ENCODE data around the gene CLDN2. TPM values are rescaled to one million over a fixed set of nuclear protein-coding genes. Genes with fewer than 3 reads are reported as not detected.

CLDN2 gene
- total and polyA plus RNA-seq, 12 donors, result 0.06 to 10.0 (median 1.7) TPM

DNA sequence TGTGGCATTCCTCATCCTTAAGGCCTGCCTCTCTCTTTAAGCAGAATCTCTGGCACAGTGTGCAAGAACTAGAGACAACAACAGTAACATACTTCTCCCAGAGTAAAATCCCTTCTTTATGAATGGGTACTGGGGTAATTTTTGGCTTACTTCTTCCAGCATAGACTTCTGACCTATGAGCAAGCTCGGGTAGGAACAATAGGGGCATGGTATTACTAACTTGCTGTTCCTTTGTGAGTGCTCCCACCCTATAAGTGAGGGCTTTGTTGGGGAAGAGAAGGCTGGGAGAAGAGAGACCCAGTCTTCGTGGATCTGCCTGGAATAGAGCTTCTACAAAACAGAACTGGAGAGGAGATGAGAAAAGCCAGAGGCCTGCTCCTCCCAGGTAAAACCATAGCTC, 30.2 kb downstream of the CLDN2 start:
- H3K9me3 ChIP-seq (replicated peaks in 1 of 3), result no peaks in the 10 kb centered on the region
- no peak overlapping the region for H3K27ac ChIP-seq
- intact Hi-C loops (cut with DNase I), result loop anchor here in 1 of 2 donors (5.0 kb wide), 1 partner anchor 53 kb away; no protein-coding TSS in a partner anchor
- H3K4me3 ChIP-seq, result no peak overlapping the region
- DNase-seq, result no peak
- TF ChIP-seq POLR2A (IDR thresholded peaks at IDR 0.05), result no peak
- TF ChIP-seq, protein P1, sequence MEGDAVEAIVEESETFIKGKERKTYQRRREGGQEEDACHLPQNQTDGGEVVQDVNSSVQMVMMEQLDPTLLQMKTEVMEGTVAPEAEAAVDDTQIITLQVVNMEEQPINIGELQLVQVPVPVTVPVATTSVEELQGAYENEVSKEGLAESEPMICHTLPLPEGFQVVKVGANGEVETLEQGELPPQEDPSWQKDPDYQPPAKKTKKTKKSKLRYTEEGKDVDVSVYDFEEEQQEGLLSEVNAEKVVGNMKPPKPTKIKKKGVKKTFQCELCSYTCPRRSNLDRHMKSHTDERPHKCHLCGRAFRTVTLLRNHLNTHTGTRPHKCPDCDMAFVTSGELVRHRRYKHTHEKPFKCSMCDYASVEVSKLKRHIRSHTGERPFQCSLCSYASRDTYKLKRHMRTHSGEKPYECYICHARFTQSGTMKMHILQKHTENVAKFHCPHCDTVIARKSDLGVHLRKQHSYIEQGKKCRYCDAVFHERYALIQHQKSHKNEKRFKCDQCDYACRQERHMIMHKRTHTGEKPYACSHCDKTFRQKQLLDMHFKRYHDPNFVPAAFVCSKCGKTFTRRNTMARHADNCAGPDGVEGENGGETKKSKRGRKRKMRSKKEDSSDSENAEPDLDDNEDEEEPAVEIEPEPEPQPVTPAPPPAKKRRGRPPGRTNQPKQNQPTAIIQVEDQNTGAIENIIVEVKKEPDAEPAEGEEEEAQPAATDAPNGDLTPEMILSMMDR (IDR thresholded peaks at IDR 0.05), result no peak
- H3K4me1 ChIP-seq (replicated peaks in 1 of 2), result no peaks in the 10 kb centered on the region
- H3K27me3 ChIP-seq, result no peaks in the 10 kb centered on the region
- whole genome bisulfite sequencing, 4 donors, result 56 to 88% (median 69%) methylated on average over 2 of the region's 2 CpGs; no CpG with 5 or more reads in 1 of the 4 donors
- H3K36me3 ChIP-seq (replicated peaks in 1 of 2), result no peaks in the 10 kb centered on the region

DNA sequence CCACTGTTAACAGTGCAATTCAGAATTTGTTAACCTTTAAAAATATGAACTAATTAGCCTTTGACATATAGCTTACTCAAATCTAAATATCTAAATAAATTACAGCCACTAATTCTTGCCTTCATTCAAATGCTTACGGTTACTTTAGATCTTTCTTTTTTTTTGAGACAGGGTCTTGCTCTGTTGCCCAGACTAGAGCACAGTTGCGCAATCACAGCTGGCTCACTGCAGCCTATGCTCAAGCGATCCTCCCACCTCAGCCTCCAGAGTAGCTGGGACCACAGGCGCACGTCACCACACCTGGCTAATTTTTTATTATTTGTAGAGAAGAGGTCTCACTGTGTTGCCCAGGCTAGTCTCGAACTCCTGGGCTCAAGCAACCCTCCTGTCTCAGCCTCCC, 31.0 kb downstream of the CLDN2 start:
- Histone ChIP-seq H3K4me1 (replicated peaks in 1 of 2) (no peaks in the 10 kb centered on the region), H3K9me3 (replicated peaks in 1 of 3) (no peaks in the 10 kb centered on the region), H3K27me3 (no peaks in the 10 kb centered on the region), H3K4me3 (no peak overlapping the region), H3K27ac (no peak overlapping the region), H3K36me3 (replicated peaks in 1 of 2) (no peaks in the 10 kb centered on the region)
- intact Hi-C loops (cut with DNase I), result loop anchor here in 1 of 2 donors (5.0 kb wide), 1 partner anchor 54 kb away; no protein-coding TSS in a partner anchor
- 86 to 93% (median 90%) methylated on average over 5 to 6 of the region's 6 CpGs for WGBS, 4 donors
- TF ChIP-seq, protein P1 (IDR thresholded peaks at IDR 0.05), result no peak
- TF ChIP-seq POLR2A (IDR thresholded peaks at IDR 0.05), result no peak
- DNase-seq, result no peak

DNA sequence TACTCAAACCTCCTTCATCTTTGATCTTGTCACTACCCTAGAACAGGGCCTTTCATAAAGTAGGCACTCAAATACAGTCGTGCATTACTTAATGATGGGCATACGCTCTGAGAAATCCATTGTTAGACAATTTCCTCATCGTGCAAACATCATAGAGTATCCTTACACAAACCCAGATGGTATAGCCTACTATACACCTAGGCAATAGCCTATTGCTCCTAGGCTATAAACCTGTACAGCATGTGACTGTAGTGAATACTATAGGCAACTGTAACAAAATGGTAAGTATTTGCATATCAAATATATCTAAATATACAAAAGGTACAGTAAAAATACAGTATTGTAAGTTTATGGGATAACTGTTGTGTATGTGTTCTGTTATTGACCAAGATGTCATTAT, 31.9 kb downstream of the CLDN2 start:
- Histone ChIP-seq H3K4me3 (no peak overlapping the region), H3K9me3 (replicated peaks in 1 of 3) (no peaks in the 10 kb centered on the region), H3K27ac (no peak overlapping the region), H3K27me3 (no peaks in the 10 kb centered on the region), H3K4me1 (replicated peaks in 1 of 2) (no peaks in the 10 kb centered on the region), H3K36me3 (replicated peaks in 1 of 2) (peaks cover 0 to 3% of the 10 kb centered on the region in 2 donors)
- DNase-seq, result no peak
- intact Hi-C loops (cut with DNase I), result loop anchor here in 1 of 2 donors (5.0 kb wide), 1 partner anchor 55 kb away; no protein-coding TSS in a partner anchor
- TF ChIP-seq POLR2A (IDR thresholded peaks at IDR 0.05), result no peak
- TF ChIP-seq, protein P1 (IDR thresholded peaks at IDR 0.05), result no peak
- 69 to 93% (median 85%) methylated on average over 3 of the region's 3 CpGs for WGBS, 4 donors

DNA sequence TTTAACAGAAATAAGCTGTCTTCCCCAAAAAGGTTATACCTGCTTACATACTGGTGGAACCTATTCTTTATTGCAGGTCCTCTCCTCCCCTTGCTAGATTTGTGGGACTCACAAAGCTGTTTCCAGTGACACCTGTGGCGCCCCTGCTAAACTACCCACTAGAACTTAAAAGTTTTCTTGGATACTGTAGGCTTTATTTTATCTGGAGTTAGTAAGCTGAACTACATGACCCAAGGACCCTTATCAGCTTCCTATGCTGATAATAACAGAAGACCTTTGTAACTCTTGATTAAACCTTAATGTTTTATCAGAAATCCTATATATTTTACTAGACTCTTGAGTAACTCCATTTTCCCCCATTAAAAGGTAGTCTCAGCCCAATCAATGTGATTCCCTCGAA, 32.3 kb downstream of the CLDN2 start:
- Histone ChIP-seq H3K4me3 (no peak overlapping the region), H3K9me3 (replicated peaks in 1 of 3) (no peaks in the 10 kb centered on the region), H3K4me1 (replicated peaks in 1 of 2) (no peaks in the 10 kb centered on the region), H3K27me3 (no peaks in the 10 kb centered on the region), H3K36me3 (replicated peaks in 1 of 2) (peaks cover 0 to 3% of the 10 kb centered on the region in 2 donors), H3K27ac (no peak overlapping the region)
- WGBS, 4 donors, result 71 to 90% (median 79%) methylated on average over 2 of the region's 2 CpGs
- TF ChIP-seq, protein P1 (IDR thresholded peaks at IDR 0.05), result no peak
- intact Hi-C loops (cut with DNase I), result loop anchor here in 1 of 2 donors (5.0 kb wide), 1 partner anchor 55 kb away; no protein-coding TSS in a partner anchor
- DNase-seq, result no peak

Data from adrenal gland (tissue), 12 donors.